Upper lobe of right lung (tissue), 1 donor: ENCODE results near the gene CNGA2. TPM values are rescaled to one million over a fixed set of nuclear protein-coding genes. Genes with fewer than 3 reads are reported as not detected.

Experiments
- ATAC-seq: fragments of 200-7000 bp; cut with Tn5 transposase; one replicate; pipeline ENCODE4 v1.9.1; 2020; ENCODE audit warnings: mild to moderate bottlenecking, moderate library complexity
- DNase-seq: peaks from one replicate; pipeline ENCODE4 v3.0.0-alpha.2; 2020
- H3K27ac ChIP-seq: fragments of 200-600 bp; one replicate; pipeline ENCODE4 v1.8.0; 2022
- H3K27me3 ChIP-seq: fragments of 200-600 bp; one replicate; pipeline ENCODE4 v1.8.0; 2022; ENCODE audit warnings: mild to moderate bottlenecking
- H3K36me3 ChIP-seq: fragments of 200-600 bp; one replicate; pipeline ENCODE4 v1.8.0; 2022
- H3K4me1 ChIP-seq: fragments of 200-600 bp; one replicate; pipeline ENCODE4 v1.8.0; 2022
- H3K4me3 ChIP-seq: fragments of 200-600 bp; one replicate; pipeline ENCODE4 v1.8.0; 2022; ENCODE audit warnings: mild to moderate bottlenecking
- H3K9me3 ChIP-seq: fragments of 200-600 bp; one replicate; pipeline ENCODE4 v1.8.0; 2022
- intact Hi-C: fragments of 100-400 bp; cut with DNase I; formaldehyde crosslinking; loops from one replicate; pipeline ENCODE4 v1.11.0; 2022
- total RNA-seq: library from RNA; stranded (reverse); fragmentation: NEBNext Ultra II Directional; extraction: Animal tissue kit (Norgen Biotek cat#: 25700); gene quantifications from one replicate; pipeline ENCODE4 v1.2.1, GENCODE V29; 2021
- TF ChIP-seq, protein P1 (sequence below): fragments of 200-600 bp; IDR thresholded peaks from one replicate; pipeline ENCODE4 v1.8.0; 2022; ENCODE audit warnings: antibody characterized with exemption
- donor health status: DM: no; HTN: yes; CAD: no; lungs with severe emphysema.

CNGA2 gene
- total RNA-seq, 1 donor from 2014 or later: not detected

DNA sequence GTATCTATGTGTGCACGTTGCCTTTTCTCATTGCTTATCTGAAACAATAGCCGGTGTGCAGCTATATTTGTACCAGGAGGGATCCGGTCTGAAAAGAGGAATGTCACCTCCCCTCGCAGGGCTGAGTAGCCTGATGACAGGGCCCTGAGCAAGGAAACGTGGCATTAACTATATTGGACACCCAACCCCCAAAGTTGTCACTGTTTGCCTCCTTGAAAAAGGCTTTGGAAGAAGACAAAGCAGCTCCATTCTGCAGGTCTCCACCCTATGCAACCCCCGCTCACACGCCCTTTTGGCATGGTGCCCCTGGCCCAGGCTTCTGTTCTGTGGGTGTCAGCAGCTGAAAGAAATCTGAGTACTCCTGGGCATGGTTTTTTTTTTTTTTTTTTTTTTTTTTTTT lies 31.1 kb upstream of the CNGA2 start:
- ATAC-seq: no peak
- DNase-seq: no peak
- TF ChIP-seq, protein P1, sequence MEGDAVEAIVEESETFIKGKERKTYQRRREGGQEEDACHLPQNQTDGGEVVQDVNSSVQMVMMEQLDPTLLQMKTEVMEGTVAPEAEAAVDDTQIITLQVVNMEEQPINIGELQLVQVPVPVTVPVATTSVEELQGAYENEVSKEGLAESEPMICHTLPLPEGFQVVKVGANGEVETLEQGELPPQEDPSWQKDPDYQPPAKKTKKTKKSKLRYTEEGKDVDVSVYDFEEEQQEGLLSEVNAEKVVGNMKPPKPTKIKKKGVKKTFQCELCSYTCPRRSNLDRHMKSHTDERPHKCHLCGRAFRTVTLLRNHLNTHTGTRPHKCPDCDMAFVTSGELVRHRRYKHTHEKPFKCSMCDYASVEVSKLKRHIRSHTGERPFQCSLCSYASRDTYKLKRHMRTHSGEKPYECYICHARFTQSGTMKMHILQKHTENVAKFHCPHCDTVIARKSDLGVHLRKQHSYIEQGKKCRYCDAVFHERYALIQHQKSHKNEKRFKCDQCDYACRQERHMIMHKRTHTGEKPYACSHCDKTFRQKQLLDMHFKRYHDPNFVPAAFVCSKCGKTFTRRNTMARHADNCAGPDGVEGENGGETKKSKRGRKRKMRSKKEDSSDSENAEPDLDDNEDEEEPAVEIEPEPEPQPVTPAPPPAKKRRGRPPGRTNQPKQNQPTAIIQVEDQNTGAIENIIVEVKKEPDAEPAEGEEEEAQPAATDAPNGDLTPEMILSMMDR: no peak

DNA sequence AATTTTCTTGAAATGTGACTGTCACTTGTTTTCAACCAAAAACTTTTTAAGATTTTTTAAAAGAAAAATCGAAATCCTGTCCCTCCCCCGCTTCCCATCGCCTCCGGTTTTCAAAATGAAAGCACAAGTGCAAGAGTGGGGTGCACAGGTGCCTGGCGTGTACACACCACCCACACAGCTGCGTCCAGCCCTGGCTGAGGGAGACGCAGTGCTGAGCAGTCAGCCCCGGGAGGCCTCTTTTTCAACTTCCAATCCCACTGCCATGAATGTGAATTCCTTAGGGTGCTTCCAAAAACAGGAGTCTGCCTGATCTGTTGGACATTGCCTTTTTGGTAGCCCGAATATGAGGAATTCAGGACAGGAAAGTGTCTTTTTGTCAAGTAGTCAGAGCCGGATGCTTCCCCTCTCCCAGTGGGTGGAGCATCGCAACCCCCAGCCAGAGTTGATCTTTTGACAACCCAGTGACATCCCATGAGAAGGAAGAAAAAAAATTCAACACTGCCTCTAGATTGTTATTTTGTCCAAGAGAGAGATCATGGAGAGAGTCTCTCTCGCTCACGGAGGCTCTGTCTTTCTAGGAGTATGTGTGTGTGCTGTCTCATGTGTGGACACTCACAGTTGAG lies 30.4 kb upstream of the CNGA2 start:
- Histone ChIP-seq H3K36me3 (no peaks in the 10 kb centered on the region), H3K9me3 (no peaks in the 10 kb centered on the region), H3K4me1 (no peaks in the 10 kb centered on the region), H3K27ac (no peak overlapping the region), H3K4me3 (no peak overlapping the region), H3K27me3 (no peaks in the 10 kb centered on the region)
- intact Hi-C loops: no loop called here
- TF ChIP-seq, protein P1: no peak
- ATAC-seq (no peak), DNase-seq (no peak)

More for the DNA sequence above, 31.1 kb upstream of the CNGA2 start:
- no peaks in the 10 kb centered on the region for H3K4me1 ChIP-seq
- no peak overlapping the region for H3K27ac ChIP-seq
- H3K9me3 ChIP-seq: no peaks in the 10 kb centered on the region
- H3K36me3 ChIP-seq: no peaks in the 10 kb centered on the region
- H3K27me3 ChIP-seq: no peaks in the 10 kb centered on the region
- intact Hi-C loops: no loop called here
- H3K4me3 ChIP-seq: no peak overlapping the region

DNA sequence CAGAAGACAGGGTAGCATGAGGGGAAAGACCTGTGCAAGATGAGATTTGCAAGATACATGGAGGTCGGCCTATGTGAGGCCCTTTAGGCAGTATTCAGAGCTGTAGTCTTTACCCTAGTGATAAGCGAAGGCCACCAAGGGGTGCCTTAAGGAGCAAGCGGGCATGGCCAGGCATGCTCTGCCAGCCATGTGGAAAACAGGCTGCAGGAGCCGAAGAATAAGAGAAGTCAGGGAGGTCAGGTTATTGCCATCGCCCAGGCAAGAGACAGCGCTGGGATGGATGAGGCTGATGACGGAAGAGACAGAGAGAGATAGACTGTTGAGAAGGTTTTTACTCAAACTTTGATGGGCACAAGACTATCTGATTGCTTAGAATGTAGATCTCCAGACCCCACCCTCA lies 25.7 kb upstream of the CNGA2 start:
- TF ChIP-seq, protein P1: no peak
- intact Hi-C loops: no loop called here
- Histone ChIP-seq H3K4me3 (no peak overlapping the region), H3K27me3 (no peaks in the 10 kb centered on the region), H3K36me3 (no peaks in the 10 kb centered on the region), H3K4me1 (no peaks in the 10 kb centered on the region), H3K9me3 (no peaks in the 10 kb centered on the region), H3K27ac (no peak overlapping the region)
- ATAC-seq: no peak
- DNase-seq: no peak

DNA sequence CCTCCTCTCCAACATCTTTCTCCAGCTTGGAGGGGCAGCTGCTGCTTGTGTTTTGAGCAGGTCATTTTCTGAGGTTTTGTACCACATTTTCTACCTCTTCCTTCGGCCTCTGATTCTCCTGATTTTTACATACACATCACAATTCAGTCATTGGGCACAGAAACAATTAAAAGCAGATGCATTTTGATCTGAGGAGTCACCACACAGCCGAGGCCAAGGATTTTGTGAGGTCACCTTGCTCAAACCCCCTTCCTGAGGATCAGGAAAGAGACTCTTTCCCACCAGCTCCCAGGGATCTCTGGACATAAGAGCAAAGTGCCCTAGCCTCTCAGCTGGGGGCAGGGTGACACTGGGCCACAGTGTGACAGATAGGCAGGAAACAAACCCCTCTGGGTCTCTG lies 24.1 kb upstream of the CNGA2 start:
- Histone ChIP-seq H3K9me3 (no peaks in the 10 kb centered on the region), H3K4me3 (no peak overlapping the region), H3K36me3 (no peaks in the 10 kb centered on the region), H3K27ac (no peak overlapping the region), H3K27me3 (no peaks in the 10 kb centered on the region), H3K4me1 (no peaks in the 10 kb centered on the region)
- DNase-seq (no peak), ATAC-seq (no peak)
- intact Hi-C loops: no loop called here
- TF ChIP-seq, protein P1: no peak

DNA sequence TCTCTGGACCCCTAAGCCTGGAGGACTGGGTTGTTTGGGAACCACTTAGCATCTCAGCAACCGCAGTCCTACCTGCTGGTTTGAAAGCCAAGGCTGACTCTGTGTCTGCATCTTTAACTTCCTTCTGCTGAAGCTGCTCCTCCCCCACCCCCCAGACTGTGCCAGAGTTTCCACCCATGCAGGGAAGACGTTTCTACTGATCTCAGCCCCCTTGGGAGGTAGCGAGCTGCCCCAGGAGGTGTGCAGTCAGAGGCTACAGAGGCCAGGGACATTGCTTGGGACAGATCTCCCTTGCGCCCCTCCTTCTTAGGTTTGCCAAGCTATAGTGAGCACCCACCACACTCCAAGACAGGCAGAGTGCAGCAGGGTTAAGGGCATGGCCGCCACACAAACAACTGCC lies 23.4 kb upstream of the CNGA2 start:
- no peaks in the 10 kb centered on the region for H3K4me1 ChIP-seq
- no peak overlapping the region for H3K4me3 ChIP-seq
- no peaks in the 10 kb centered on the region for H3K27me3 ChIP-seq
- H3K9me3 ChIP-seq: no peaks in the 10 kb centered on the region
- TF ChIP-seq, protein P1: no peak
- intact Hi-C loops: no loop called here
- DNase-seq: no peak
- no peaks in the 10 kb centered on the region for H3K36me3 ChIP-seq
- no peak for ATAC-seq
- H3K27ac ChIP-seq: no peak overlapping the region

DNA sequence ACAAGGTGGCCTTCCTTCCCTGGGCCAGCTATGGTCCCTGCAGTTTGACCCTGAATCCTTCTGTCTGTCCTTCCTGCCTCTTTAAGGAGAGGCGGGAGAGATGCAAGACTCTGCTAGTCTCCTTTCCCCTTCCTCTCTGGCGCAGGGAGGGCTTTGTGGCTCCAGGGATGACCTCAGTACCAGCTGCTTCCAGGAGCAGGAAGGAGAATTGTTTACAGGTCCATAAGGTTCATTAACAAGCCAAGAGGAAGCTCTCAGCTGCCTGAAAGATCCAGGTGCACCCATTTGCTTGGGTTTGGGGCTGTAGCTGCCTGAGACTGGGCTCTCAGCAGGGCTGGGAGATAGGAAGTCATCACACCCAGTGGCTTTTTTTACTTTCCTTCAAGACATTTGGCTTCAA lies 22.8 kb upstream of the CNGA2 start:
- Histone ChIP-seq H3K27me3 (no peaks in the 10 kb centered on the region), H3K27ac (no peak overlapping the region), H3K4me1 (no peaks in the 10 kb centered on the region), H3K9me3 (no peaks in the 10 kb centered on the region), H3K36me3 (no peaks in the 10 kb centered on the region), H3K4me3 (no peak overlapping the region)
- TF ChIP-seq, protein P1: no peak
- ATAC-seq (no peak), DNase-seq (no peak)
- intact Hi-C loops: no loop called here
